Activated T-cell treated with anti-CD3 and anti-CD28 coated beads for 1 hour (primary cell): ENCODE measurements around the gene ASCC2.
A peak's percentile ranks its signal among the peaks of the same experiment; 100 is the strongest.
"Not testable (repeated sequence)": the region's sequence is repeated elsewhere in the genome, so short reads cannot be mapped to it uniquely, and the experiment has no call there.

Experiments used
- DNase-seq: peaks from one replicate; pipeline ENCODE4 v3.0.0-alpha.2; 2020; ENCODE audit warnings: low read depth

Gene ASCC2, protein sequence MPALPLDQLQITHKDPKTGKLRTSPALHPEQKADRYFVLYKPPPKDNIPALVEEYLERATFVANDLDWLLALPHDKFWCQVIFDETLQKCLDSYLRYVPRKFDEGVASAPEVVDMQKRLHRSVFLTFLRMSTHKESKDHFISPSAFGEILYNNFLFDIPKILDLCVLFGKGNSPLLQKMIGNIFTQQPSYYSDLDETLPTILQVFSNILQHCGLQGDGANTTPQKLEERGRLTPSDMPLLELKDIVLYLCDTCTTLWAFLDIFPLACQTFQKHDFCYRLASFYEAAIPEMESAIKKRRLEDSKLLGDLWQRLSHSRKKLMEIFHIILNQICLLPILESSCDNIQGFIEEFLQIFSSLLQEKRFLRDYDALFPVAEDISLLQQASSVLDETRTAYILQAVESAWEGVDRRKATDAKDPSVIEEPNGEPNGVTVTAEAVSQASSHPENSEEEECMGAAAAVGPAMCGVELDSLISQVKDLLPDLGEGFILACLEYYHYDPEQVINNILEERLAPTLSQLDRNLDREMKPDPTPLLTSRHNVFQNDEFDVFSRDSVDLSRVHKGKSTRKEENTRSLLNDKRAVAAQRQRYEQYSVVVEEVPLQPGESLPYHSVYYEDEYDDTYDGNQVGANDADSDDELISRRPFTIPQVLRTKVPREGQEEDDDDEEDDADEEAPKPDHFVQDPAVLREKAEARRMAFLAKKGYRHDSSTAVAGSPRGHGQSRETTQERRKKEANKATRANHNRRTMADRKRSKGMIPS

DNA sequence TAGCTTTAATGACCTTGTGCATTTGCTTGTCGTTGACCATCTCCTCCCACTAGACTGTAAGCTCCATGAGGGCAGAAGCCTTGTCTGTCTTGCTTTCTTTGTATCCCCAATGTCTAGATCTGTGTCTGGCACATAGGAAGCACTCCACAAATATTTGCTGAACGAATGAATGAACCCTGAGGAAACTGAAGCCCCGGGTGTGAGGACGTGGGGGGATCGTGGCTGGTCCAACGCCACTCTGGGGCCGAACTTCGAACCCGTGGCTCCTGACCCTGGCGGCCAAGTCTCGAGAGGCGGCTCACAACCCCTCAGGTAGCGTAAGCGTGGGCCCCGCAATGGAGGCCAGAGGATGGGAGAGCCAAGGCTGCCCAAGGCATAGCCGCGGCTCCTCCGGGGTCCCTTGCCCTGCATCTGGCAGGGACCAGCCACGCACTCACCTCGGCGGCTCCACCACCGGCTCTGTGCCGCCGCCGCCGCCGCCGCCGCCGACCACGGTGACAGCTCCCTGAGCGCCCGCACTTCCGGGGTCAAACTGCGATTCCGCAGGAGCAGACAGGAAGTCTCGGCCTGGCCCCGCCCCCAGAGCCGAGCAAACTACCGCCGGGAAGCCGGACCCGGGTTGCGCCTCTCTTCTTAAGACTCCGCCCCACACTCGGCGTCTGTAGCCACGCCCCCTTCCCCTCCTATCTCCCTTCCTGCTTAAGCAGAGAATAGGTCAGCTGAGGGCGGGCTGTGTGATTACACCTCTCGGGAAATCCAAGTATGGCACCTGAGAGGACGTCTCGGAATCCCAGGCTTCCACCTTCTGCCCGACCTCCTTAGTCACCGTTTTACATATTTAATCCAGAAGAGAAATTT is at the start of gene ASCC2:
ASCC2 (minus strand) TSS at position 534 of the 858 bp plus-strand sequence. CDS start 5,949 bp downstream, outside the sequence.
- DNase-seq = peak; percentile 98

DNA sequence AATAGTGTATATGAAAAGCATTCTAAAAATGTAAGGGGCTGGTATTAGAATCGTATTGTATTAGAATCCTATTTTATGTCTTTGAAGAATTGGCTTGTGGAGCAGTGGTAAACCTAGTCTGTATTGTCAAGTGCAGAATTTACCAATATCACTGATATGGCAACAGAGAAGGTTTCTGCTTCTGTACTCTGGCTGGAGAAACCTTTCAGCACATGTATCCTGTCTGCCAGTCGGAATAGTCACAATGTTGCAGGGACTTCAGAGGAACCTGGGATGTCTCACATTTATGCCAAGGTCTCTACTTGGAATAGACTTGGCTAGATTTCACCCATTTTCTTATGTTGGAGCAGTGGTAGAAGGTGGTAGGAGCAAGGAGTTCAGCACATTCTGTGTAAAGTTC is 49.3 kb upstream of the ASCC2 start:
- no peak for DNase-seq

DNA sequence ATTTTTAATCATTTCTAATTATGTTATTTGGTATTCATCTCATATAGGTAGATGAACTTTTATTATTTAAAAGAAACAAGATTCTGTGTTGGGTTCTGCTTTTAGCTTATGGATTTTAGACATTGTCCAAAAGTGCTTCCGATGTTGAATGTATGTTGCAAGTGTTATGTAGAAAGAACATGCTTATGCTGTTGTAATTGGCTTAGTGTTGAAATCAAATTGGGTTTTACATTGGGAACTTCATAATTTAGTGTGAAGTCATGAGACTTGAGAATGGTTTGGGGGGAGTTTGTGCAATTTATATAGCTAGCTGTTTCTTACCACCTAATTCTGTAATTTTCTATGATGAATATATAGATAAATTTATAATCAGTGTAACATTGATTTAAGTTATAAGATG is 48.5 kb upstream of the ASCC2 start:
- no peak for DNase-seq

DNA sequence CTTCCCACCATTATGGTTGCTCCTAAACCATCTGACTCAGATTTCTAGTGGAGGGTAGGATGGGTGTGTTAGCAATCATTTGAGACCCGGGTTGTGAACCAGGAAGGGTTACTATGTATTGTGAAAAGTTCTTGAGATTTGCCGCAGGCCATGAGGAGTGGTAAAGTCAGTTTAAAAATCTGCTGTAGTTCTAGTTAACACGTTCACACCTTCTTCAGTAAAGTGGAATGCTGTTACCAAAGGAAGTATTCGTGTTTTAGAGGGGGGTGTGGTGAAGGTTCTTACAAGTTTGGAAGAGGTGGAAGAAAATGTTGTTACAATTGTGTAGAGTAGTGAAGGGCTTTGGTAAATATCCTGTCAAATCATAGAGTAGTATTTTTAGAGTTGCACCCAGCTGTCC is 47.5 kb upstream of the ASCC2 start:
- no peak for DNase-seq

DNA sequence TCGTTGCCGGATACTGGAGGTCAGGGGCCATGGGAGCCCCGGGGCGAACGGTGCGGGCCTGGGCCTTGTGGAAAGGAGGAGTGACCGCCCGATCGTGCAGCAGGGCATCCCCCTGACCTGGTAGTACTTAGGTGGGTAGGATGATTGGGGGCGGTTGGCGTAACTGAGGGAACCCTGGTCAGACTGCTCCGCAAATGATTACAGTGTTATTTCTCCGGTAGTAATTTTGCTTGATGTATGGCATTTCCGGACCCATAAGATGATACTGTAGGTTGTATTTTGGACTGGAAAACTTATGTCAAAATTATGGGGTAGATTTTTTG is 45.7 kb upstream of the ASCC2 start:
- no peak for DNase-seq

DNA sequence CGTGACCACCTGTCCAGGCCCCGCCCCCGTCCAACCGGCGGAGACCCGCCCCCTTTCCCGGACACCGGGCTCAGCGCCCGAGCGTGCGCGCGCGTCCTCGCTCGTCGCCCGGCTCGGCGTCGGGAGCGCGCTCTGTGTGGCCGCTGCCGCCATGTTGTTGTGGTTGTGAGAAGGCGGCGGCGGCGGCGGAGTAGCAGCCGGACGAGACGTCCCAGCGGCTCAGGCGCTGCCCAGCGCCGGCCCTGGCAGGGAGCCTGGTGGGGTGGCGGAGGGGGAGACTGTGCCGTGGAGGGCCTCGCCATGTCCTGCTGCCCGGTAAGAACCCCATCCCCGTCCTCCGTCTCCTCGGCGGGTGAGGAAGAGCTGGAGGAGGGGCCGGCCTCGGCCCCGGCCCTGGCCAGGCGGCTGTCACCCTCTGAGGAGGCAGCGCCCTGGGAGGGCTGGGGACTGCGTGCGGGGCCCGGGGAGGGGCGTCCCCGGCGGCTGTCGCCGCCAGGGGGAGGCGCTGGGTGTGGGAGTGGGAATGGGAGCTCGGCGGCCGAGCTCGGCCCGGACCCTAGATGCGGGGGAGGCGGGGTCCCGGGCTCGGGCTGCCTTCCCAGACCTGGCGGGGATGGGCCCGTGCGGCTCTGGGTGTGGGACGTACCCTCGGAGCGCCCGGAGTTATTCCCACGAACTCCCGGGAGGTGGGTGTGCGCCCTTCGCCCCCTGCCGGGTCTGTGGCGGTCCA is 45.1 kb upstream of the ASCC2 start, which contains the start of gene MTMR3:
MTMR3 (plus strand) TSS at position 130 of the 730 bp plus-strand sequence. CDS start 87,886 bp downstream, outside the sequence.
- peak; percentile 91 for DNase-seq

DNA sequence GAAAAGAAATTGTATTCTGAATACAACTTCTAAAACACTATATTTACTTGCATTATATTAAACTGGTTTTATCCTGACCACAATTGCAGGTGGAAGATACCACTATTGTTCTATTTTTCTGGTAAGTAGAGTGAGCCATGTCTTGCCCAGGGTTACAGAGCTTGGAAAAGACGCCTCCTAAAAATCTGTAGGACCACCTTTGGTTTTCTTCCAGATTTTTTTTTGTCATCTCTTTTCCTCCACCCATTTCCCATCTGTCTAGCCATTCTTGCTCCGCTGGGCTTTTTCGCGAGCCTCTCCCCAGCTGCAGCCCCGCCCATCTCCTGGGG is 44.6 kb upstream of the ASCC2 start:
- no peak for DNase-seq

DNA sequence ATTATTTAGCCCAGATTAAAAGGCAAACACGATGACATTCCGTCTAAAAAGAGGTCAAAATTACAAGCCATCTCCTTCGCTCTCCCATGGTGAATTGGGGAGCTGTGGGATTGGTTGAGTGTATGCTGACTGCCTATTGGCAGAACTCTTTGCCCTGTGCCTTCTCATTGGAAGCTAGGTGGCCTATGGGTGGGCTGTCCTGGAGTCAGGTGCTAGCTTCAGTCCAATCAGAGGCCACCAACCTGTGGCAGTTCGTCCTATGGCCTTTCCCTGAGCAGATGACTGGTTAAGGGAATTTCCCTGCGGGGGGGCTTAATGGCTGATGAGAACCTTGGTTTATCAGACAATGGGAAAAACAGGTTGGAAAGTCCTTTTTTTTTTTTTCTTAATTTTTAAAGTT is 41.7 kb upstream of the ASCC2 start:
- no peak for DNase-seq

DNA sequence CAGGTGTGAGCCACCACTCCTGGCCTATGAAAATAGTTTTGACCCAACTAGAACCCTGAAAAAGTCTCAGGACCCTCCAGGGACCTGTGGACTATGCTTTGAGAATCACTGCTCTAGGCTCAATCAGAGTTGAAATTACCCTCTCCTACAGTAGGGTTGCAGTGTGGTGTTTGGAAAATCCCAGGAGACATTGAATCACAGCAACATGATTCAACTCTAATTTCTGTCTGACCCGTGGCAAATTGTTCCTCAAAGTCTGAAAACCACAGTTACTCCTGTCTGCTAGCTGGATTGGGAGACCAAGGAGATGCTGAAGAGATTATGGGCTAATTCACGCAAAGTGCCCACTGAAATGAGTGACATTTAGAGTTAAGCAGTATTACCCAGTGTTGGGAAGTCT is 39.5 kb upstream of the ASCC2 start:
- DNase-seq = no peak

DNA sequence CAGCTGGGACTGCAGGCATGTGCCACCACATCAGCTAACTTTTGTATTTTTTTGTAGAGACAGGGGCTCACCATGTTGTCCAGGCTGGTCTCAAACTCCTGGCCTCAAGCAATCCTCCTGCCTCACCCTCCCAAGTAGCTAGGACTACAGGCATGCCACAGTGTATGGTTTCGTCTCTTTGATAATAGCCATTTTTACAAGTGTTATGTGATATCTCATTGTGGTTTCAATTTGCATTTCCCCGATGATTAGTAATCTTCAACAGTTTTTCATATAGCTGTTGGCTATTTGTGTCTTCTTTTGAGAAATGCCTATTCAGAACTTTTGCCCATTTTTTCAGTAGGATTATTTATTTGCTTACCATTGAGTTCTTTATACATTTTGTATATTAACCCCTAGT is 35.9 kb upstream of the ASCC2 start:
- no peak for DNase-seq

DNA sequence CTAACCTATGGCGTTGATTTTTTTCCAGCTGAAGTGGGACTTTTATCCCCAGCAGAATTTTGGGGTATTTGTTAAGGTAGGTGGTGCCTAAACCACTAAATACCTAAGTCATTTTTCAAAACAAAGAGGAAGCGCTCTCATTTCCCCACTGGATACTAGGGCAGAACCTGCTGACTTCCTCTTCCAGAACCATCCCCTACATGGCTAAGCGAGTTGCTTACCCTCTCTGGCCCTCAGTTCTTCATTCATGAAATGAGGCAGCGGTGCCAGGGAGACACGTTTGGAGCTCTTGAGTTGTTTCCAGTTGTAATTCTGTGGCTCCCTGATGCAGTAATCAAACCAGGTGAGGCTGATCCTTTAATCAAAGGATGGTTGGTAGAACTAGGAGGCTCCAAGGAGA is 34.9 kb upstream of the ASCC2 start:
- DNase-seq = no peak

DNA sequence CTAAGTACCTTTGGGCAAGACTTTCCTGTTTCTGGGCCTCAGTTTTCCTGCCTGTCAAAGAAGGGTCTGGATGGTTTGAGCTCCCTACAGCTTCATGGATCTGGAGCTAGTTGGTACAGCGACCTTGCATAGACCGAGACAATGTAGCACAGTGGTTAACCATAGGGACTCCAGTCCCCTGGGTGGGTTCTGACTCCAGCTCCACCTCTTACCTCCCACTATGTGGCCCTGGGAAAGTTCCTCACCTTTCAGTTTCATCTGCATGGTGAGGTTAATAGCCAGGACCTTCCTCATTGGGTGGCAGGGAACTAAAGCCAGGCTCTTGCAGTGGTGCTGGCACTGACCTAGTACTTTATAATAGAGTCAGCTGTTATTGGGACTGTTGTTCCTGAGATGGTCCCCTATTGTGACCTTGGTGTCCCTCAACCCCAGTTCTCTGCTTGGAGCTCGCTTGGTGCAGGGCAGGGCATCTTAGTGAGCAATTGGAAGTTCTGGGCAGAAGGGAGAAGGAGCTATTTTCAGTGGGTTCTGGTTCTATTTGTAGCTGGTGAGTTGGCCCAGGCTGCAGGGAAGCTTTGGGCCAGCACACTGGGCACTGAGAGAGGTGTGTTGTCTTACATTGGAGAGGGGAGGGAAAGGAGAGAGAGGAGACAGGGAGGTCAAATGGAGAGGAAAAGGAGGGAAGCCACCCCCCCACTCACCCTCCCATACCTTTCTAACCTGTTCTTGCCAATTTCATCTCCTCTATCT is 34.2 kb upstream of the ASCC2 start:
- no peak for DNase-seq

DNA sequence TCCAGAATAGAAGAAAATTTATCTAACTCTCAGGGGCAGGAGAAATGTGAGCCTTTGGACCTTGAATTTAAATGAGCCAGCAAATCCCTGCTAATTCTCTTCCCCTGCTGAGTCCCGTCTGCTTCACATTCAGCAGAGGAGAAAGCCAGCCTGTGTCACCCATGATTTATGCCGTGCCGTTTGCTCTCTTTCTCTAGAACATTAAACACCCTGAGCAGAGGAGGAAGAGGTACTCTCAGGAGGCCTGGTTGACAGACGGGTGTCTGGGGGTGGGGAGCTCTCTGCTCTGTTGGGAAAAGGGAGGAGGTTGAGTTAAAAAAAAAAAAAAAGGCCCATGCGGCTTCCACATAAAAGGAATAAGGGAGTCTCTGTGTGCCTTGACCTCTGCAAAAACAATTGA is 33.6 kb upstream of the ASCC2 start:
- DNase-seq = no peak

DNA sequence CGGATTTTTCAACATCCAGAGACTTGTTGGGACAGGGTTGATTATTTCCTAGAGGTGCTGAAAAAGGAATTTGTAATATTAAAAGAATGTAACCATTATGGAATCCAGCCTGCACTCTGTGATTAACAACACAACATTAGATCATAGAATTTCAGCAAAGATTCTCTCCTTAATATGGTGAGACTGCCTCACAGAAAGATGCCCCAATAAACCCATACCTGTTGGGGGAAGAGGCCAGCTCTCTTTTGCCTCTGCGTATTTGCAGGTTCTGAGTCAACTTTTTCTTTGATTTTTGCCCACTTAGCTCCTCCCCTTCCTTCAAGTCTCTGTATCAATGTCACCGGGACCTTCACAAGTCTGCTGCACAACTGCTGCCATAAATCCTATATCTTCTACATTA is 32.5 kb upstream of the ASCC2 start:
- no peak for DNase-seq

DNA sequence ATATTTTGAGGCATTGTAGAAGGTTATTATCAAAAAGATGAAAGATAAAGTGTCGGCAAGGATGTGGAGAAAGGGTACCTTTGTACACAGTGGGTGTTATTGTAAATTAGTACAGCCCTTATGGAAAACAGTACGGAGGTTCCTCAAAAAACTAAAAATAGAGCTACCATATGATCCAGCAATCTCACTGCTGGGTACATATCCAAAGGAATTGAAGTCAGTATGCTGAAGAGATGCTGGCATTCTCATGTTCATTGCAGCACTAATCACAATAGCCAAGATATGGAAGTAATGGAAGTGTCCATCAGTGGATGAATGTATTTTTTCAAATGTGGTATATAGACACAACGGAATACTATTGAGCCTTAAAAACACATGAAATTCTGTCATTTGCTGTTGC is 29.8 kb upstream of the ASCC2 start:
- no peak for DNase-seq

DNA sequence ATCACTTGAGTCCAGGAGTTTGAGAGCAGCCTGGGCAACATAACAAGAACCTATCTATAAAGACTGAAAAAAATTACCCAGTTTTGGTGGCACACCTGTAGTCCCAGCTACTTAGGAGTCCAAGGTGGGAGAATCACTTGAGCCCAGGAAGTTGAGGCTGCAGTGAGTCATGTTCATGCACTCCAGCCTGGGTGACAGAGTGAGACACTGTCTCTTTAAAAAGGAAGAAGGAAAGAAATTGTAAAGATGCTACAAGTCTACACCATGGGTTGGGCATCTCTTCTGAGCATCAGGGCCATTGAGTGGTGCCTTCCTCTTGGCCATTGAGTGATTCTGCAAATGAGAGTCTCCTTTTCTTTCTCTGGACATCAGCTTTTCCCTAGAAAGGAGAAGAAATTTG is 29.2 kb upstream of the ASCC2 start:
- no peak for DNase-seq

DNA sequence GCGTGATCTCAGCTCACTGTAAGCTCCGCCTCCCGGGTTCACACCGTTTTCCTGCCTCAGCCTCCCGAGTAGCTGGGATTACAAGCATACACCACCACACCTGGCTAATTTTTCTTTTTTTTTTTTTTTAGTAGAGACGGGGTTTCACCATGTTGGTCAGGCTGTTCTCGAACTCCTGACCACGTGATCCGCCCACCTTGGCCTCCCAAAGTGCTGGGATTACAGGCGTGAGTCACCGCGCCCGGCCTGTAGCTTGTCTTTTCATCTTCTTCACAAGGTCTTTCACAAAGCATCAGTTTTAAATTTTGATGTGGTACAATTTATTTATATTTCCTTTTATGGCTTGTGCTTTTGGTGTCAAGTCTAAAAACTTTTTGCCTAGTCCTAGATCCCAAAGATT is 27.5 kb upstream of the ASCC2 start:
- not testable (repeated sequence) for DNase-seq

DNA sequence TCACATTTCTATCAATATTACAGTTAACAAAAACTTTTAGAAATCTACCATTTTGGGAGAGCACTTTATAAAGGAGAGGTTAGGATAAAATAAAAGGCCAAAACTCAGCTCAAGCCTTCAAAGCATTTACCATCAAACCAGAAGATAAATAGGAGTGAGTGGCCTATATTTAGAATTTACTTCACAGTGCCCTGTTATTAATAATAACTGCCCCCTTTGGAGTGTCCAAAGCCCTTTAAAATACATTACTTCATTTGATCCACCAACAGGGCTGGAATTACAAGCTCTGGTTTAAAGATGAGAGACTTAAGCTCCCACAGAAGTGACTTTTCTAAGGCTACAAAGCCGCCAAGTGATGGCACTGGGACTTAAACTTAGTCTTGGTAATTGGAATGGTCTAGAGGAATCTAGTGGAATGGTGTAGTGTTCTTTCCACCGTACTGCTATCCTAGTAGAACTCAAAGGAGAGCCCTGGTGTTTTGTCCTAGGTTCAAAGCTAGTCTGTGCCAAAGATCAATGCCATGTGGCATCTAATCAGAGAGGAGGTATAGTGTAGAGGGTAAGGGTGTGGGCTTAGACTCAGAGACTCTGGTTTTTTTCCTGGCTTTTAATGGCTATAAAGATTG is 23.7 kb upstream of the ASCC2 start:
- no peak for DNase-seq

DNA sequence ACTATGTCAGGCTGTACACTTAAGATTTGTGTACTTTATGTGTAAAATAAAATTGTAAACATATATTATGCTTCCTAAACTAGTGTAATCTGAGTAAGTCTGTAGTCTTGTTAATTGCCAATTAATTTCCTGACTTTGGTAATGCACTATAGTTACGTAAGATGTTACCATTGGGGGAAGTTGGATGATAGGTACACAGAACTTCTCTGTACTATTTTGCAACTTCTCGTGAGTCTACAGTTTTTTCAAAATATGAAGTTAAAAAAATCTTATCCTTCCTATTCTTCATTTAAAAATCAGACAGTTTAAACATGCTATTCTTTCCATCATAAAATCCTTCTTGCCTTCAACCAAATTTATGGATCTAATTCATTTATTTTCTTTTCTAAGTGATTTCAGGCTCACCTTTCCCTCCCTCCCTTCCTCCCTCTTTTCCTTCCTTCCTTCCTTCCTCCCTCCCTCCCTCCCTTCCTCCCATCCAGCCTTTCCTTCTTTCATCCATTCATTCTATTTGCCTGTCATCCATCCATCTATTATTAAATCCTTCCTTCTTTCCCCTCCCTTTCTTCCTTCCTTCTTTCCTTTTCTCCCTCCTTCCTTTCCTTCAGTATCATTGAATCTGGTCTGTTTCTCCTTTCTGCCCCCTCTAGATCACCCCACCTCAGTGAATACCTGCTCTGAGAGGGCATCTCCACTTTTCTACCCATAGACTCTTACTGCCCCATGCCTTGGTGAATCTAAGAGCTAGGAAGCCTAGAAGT is 22.1 kb upstream of the ASCC2 start:
- DNase-seq = no peak

DNA sequence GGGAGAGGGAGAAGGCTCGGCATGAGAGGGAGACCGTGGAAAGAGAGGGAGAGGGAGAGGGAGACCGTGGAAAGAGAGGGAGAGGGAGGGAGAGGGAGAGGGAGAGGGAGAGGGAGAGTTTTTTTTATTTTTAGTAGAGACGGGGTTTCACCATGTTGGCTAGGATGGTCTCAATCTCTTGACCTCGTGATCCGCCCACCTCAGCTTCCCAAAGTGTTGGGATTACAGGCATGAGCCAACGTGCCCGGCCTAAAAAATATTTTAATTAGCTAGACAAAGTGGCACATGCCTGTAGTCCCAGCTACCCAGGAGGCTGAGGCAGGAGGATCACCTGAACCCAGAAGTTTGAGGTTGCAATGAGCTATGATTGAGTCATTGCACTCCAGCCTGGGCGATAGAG is 21.0 kb upstream of the ASCC2 start:
- not testable (repeated sequence) for DNase-seq
